G401 (cell line): ENCODE data around the gene ATP1A4. TPM values are rescaled to one million over a fixed set of nuclear protein-coding genes. Genes with fewer than 3 reads are reported as not detected.
A peak's percentile ranks its signal among the peaks of the same experiment; 100 is the strongest.
"Not testable (repeated sequence)": the region's sequence is repeated elsewhere in the genome, so short reads cannot be mapped to it uniquely, and the experiment has no call there.

Experiments used
- DNase-seq: peaks from one replicate; pipeline ENCODE4 v3.0.0-alpha.2; 2015; ENCODE audit warnings: low spot score
- in situ Hi-C: cut with HindIII; loops from 2 replicates; pipeline ENCODE4 v1.10.0; 2016; ENCODE audit warnings: low sequenced_read_pairs, mixed read lengths
- total RNA-seq: library from RNA; depleted of rRNA; stranded (reverse); fragments of >200 nt; shearing (Covaris generic); gene quantifications from 2 replicates; pipeline ENCODE4 v1.2.3, GENCODE V29; 2014

The ATP1A4 gene
- total RNA-seq, 1 experiment from 2014 or later: not detected

DNA sequence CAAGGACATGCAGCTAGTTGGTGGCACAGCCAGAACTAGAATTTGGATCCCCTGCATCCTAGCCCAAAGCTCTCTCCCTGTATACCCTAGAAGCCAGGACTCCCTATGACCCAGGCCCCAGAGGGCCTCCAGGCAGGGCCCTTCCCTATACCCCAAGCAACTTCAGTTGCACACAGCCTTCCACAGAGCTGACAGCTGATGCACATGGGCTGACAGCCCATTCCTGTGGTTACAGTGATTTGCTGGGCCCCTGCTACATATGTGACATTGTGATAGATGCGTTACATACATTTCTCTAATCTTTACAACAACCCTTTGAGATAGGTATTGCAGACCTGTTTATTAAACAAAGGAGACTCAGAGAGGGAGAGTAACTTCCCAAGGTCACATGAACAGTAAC is 30.0 kb upstream of the ATP1A4 start:
- in situ Hi-C loops: no loop called here
- DNase-seq: no peak

DNA sequence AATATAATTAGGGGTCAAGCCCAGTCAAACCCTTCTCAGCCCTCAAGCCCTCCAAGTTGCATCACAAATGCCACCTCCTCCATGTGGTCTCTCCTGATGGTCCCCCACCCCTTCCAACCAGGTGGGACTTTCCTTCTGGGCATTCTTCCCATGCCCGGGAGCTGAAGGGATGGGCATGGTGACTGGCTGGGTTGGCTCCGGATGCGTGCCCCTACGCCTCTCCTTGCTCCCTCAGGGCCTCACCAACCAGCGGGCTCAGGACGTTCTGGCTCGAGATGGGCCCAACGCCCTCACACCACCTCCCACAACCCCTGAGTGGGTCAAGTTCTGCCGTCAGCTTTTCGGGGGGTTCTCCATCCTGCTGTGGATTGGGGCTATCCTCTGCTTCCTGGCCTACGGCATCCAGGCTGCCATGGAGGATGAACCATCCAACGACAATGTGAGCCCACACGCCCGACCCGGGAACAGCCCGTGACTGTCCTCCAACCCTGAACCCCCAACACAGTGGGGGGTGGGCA is 28.4 kb upstream of the ATP1A4 start:
- in situ Hi-C loops: no loop called here
- no peak for DNase-seq

DNA sequence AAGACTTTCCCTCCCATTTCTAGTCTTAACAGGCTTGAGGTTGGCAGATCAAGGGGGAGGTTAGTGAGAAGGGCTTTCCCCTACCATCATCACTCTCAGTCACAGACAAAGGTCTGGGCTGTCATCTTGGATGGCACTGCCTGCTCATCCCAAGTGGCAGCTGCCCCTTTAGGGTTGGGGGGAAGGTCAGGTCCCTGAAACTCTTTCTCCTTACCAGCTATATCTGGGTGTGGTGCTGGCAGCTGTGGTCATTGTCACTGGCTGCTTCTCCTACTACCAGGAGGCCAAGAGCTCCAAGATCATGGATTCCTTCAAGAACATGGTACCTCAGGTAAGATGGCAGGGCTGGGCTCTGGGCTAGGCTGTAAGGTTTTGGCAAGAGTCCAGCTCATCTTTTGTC is 27.7 kb upstream of the ATP1A4 start:
- in situ Hi-C loops: no loop called here
- DNase-seq: no peak

DNA sequence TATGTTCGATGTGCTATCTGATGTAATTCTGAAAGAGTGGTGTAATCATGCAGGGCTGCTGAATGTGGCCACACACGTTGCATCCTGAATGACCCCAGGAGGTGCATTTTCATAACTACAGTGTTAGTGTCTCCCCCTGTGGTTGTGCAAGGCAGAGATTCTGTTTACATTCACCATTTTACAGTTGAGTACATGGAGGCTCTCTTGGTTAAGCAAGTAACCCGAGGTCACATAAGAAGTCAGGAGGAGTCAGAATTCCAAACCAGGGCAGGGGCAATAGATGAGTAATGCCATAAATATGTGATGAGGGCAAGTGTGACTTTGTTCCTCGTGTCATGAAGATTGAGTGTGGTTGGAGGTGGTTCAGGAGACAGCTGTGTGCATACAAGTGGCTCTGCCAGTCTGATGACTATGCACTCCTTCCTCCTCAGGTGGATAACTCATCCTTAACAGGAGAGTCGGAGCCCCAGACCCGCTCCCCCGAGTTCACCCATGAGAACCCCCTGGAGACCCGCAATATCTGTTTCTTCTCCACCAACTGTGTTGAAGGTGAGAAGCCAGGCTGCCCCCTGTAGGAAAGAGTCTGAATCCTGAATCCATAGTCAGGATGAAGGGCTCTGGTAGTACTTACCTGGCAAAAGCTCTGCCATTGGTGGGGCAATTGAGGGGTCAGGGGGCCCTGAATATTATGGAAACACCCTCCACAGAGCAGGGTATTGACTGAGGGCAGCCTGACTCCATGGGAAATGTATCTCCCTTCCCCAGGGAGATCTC is 26.5 kb upstream of the ATP1A4 start:
- no peak for DNase-seq
- in situ Hi-C loops: no loop called here

DNA sequence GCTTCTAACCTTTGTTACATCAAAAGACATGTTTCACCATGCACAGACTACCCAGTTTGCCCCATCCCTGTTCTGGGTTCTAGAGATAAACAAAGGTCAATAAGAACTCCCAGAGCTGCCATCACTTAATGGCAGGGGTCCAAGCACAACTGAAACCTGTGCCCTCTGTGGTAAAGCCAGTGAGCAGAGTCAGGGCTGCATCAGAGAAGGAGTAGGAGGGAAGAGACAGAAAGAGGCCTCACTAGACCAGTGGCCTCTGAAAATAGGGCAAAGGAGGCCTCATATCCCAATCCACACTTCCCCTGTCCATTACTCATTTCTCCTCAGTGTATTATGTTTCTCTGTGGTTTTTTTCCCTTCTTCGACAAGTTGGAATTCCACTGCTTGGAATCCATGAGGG is 25.7 kb upstream of the ATP1A4 start:
- no peak for DNase-seq
- in situ Hi-C loops: no loop called here

DNA sequence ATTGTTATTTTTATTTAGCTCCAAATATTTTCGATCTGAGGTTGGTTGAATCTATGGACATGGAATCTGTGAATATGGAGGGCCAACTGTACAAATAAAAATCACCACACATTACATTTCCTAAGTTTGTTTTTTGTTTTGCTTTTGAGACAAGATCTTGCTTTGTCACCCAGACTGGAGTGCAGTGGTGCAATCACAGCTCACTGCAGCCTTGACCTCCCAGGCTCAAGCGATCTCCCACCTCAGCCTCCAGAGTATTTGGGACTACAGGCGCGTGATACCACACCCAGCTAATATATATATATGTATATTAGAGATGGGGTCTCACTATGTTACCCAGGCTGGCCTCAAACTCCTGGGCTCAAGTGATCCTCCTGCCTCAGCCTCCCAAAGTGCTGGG is 25.1 kb upstream of the ATP1A4 start:
- DNase-seq, in situ Hi-C loops: not testable (repeated sequence)

DNA sequence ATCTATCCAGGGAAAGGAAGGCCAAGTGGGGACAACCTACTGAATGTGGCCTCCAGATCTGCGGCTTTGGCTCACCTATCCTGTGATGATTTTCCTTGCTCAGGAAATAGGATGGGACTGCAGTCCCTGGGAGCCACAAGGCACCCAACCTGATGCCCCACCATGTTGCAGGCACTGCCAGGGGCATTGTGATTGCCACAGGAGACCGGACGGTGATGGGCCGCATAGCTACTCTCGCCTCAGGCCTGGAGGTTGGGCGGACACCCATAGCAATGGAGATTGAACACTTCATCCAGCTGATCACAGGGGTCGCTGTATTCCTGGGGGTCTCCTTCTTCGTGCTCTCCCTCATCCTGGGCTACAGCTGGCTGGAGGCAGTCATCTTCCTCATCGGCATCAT is 24.0 kb upstream of the ATP1A4 start:
- in situ Hi-C loops: no loop called here
- no peak for DNase-seq

DNA sequence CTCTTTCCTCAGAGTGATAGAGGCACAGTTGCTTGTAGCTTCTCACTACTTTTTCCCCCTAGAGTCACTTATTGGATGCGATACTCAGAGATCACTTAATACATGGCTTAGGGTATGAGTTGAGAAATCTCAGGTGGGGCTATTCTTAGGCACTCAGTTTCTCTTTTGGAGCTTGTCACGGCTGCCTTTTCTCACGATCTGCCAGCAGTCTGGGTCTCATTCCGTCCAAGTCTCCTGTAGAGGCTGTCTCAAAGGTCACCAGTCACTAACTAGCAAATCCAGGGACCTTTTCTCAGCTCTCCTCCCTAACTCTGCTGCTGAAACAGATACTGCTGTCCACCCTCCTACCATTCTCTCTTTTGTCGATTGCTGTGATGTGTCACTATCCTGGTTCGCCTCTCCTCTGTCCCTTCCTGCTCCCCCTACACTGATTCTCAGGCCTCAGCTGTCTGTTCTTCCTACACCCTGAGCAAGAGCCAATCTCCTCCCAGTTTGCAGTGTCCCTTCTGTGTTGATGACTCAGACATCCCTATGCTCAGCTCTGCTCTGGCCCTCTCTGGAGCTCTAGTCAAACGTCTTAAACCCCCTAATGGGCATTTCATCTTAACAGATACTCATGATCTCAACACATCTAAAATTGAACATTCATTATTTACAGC is 23.4 kb upstream of the ATP1A4 start:
- peak; percentile 59 for DNase-seq
- in situ Hi-C loops: no loop called here

DNA sequence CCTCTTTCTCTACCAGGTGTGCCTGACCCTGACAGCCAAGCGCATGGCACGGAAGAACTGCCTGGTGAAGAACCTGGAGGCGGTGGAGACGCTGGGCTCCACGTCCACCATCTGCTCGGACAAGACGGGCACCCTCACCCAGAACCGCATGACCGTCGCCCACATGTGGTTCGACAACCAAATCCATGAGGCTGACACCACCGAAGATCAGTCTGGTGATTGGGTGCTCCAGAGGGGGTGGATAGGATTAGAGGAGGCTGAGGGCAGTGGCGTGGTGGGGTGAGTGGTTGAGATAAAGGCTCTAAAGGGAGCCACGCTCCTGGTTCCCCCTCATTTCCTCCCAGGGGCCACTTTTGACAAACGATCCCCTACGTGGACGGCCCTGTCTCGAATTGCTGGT is 22.8 kb upstream of the ATP1A4 start:
- DNase-seq: no peak
- in situ Hi-C loops: no loop called here

DNA sequence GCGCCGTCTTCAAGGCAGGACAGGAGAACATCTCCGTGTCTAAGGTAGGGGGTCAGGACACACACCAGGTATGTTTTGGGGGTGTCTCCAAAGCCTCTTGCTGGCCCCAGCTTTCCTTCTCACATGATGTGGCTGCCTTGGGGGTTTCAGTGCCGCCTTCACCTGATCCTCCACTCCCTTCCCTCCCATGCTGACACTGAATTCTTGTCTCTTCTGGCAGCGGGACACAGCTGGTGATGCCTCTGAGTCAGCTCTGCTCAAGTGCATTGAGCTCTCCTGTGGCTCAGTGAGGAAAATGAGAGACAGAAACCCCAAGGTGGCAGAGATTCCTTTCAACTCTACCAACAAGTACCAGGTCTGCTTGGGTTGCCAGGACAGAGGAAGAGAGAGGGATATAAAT is 22.4 kb upstream of the ATP1A4 start:
- in situ Hi-C loops: no loop called here

DNA sequence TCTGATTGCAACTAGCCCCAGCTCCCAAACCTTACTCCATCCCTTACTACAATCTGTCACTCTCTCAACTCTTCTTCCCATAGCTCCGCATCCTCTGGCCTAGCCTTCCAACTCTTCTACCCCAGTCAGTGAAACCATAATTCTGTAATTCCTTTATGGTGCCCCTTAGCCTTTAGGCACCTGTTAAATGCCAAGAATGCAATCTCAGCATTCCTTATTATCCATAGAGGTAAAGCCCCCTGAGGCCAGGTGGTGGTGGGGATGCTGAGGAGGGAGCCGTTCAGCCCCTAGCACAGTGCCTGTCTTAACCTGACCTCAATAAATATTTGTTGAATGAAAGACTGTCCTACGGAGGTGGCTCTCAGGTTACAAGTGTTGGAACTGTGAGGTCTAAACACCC is 21.8 kb upstream of the ATP1A4 start:
- in situ Hi-C loops: no loop called here
- DNase-seq: no peak

More for the DNA sequence above, 22.4 kb upstream of the ATP1A4 start:
- DNase-seq: no peak

DNA sequence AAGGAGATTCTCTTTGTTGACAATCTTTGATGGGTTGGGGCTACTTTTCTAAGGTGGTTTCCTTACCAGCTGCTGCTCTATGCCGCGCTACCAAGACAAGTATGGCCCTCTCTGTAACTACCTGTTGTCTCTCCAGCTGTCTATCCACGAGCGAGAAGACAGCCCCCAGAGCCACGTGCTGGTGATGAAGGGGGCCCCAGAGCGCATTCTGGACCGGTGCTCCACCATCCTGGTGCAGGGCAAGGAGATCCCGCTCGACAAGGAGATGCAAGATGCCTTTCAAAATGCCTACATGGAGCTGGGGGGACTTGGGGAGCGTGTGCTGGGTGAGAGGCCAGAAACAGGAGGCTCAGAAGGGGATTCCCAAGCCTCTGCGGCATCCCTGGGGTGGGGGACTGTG is 21.4 kb upstream of the ATP1A4 start:
- in situ Hi-C loops: no loop called here
- no peak for DNase-seq

DNA sequence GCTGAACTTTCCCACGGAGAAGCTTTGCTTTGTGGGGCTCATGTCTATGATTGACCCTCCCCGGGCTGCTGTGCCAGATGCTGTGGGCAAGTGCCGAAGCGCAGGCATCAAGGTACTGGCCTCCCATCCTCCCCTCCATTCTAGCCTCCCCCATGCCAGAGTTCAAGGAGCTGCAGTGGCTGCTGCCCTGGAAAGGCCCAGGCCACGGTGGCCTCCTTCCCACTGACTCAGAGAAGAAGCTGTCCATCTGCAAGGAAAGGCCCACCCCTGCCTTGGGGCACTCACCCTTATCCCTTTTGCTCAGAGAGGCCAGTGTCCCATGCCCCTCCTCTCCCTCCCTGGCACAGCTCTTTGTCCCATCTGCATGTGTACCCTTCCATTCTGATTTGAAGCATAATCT is 20.9 kb upstream of the ATP1A4 start:
- in situ Hi-C loops: no loop called here
- DNase-seq: no peak

DNA sequence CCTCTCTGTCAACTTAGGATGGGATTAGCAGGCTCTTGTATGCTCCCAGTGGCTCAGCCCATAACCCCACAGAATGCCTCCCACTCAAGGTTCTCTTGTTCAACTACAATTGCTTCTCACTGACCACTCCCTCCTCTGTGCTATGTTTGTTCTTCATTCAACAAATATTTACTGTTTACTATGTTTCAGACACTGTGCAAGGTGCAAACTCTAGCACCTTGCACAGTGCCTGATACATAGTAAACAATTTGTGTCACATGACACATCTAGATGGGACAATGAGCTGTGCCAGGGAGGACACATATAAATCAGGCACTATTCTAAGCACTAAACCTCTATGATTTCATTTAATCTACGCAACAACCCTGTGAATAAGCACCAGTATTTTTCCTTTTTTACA is 20.5 kb upstream of the ATP1A4 start:
- DNase-seq: no peak
- in situ Hi-C loops: no loop called here

DNA sequence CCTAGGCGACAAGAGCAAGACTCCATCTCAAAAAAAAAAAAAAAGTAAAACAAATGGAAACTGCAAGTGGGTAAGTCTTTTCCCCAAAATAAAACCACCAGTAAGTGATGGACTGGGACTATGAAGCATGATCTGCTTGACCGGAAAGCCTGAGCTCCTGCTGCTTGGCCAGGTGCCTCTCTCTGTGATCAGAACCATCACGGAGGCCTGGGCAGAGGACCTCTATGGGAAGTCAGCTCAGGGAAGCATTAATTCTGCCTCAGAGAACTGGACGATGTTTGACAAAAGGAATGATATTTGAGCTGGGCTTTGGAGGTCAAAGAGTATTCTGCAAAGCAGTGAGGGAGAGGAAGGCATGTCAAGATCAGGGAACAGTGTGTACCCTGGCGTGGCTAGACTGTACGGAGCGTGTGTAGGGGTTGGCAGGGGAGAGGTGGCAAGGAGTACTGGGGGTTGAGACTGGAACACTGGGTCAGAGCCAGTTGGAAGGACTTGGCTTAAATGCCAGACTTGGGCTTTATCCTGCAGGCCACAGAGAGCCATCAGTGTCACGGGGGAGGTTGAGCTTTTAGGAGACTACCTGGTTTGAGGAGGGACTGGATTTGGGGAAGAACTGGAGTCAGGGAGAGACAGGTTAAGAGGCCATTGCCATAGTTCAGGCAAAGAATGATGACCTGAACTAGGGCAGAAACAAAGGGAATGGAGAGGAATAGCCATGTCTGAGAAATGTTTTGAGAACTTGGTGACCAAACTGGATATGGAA is 19.4 kb upstream of the ATP1A4 start:
- in situ Hi-C loops: no loop called here
- DNase-seq: peak; percentile 92

DNA sequence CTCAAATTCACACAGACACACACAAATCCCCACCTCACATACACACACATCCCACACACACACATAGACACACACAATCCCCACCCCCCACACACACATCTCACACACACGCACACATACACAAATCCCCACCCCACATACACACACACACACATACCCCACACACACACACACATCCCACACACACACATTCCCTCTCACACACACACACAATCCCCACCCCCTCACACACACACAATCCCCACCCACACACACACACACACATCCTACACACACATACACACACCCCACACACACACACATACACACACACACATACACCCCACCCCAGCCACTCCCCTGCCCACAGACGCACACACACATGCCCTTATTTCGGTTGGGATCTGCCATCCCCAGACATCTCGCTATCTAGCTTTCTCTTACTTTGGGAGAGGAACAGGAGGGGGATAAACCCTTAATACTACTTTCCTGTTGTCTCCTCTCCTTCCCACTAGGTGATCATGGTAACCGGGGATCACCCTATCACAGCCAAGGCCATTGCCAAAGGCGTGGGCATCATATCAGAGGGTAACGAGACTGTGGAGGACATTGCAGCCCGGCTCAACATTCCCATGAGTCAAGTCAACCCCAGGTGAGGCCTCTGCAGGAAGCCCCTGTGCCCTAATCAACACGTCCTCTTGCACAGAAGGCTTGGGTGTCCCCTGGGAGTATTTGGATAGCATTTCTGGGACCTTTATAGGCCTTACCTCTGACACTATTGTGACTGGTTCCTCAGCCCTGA is 17.2 kb upstream of the ATP1A4 start:
- in situ Hi-C loops: no loop called here
- no peak for DNase-seq

DNA sequence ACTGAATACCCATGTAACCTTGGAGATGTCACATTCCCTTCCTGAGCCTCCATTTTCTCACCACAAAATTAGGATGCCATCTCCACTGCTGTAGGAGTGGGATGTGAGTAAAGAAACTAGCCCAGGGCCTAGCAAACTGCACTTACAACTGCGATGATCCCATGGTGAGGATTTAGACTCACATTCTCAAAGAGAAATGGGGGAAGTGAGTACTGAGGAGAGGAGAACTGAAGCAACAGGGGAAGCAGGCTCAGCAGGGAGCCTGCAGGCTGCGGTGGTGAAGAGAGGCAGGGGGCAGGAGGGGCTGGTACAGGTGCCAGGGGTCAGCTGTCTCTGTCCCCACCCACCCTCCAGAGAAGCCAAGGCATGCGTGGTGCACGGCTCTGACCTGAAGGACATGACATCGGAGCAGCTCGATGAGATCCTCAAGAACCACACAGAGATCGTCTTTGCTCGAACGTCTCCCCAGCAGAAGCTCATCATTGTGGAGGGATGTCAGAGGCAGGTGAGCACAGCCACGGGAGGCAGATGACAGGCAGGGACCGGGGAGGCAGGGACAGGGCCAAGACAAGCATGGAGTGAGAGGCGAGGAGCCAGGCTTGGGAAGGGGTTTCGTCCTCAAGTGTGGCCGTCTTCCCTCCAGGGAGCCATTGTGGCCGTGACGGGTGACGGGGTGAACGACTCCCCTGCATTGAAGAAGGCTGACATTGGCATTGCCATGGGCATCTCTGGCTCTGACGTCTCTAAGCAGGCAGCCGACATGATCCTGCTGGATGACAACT is 16.4 kb upstream of the ATP1A4 start:
- no peak for DNase-seq
- in situ Hi-C loops: no loop called here

DNA sequence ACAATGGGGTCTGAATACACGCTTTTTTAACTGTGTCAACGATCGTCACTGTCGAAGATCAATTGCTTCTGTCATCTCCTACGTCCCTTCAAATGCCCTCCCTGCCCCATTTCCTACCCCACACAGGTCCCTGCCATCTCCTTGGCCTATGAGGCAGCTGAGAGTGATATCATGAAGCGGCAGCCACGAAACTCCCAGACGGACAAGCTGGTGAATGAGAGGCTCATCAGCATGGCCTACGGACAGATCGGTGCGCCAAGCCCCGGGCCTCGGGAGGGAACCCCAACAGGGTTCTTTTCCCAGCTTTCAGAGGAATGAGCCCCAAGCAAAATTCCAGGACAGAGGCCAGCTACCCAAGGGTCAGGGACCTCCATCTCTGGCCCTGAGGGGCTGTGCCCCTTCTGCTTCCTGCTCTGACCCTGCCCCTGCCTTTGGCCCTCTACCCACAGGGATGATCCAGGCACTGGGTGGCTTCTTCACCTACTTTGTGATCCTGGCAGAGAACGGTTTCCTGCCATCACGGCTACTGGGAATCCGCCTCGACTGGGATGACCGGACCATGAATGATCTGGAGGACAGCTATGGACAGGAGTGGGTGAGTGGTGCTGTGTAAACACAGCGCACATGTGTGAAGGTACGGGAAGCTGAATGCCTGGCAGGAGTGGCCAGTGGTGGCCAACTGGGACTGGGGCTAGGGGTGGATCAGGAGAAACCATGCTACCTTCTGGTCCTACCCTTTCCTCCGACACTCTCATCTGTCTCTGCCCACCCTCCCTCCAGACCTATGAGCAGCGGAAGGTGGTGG is 15.1 kb upstream of the ATP1A4 start:
- in situ Hi-C loops: no loop called here
- no peak for DNase-seq
